DMS153 treated with DMSO at 0.1 percent for 48 hours (cell line): ENCODE data around the gene YBX3.
A peak's percentile ranks its signal among the peaks of the same experiment; 100 is the strongest.

Source experiments
- DNase-seq: peaks from one replicate; lab custom pipeline; 2025; ENCODE audit not compliant: unreplicated experiment; lab: John Stamatoyannopoulos, UW

Gene YBX3

GRCh38 chr12:10722502-10722904 is 620 bp downstream of the YBX3 start:
- DNase-seq, result peak; percentile 48

GRCh38 chr12:10721651-10722501 is 1.2 kb downstream of the YBX3 start:
- peak; percentile 67 for DNase-seq

GRCh38 chr12:10720974-10721650 is 2.0 kb downstream of the YBX3 start:
- no peak for DNase-seq

- no peak for DNase-seq
These were observed 3.6 kb downstream of the YBX3 start for GRCh38 chr12:10719482-10719881.

- no peak for DNase-seq
These were observed 4.8 kb downstream of the YBX3 start for GRCh38 chr12:10718279-10718821.

- no peak for DNase-seq
These were observed 5.7 kb downstream of the YBX3 start for GRCh38 chr12:10717410-10717809.

GRCh38 chr12:10716704-10717315 is 6.3 kb downstream of the YBX3 start:
- DNase-seq, result peak; percentile 75

GRCh38 chr12:10716277-10716676 is 6.8 kb downstream of the YBX3 start:
- no peak for DNase-seq

- no peak for DNase-seq
These were observed 7.6 kb downstream of the YBX3 start for GRCh38 chr12:10715491-10715890.

GRCh38 chr12:10709808-10710207 is 13.3 kb downstream of the YBX3 start:
- DNase-seq, result no peak

GRCh38 chr12:10708862-10709261 is 14.3 kb downstream of the YBX3 start:
- no peak for DNase-seq

GRCh38 chr12:10705655-10706054 is 17.5 kb downstream of the YBX3 start:
- DNase-seq, result no peak

GRCh38 chr12:10701843-10702242 is 21.3 kb downstream of the YBX3 start:
- DNase-seq, result no peak

GRCh38 chr12:10701131-10701681 is 21.9 kb downstream of the YBX3 start:
- no peak for DNase-seq

- no peak for DNase-seq
These were observed 22.5 kb downstream of the YBX3 start for GRCh38 chr12:10700581-10700980.

GRCh38 chr12:10697862-10698261 is 25.3 kb downstream of the YBX3 start:
- no peak for DNase-seq

- DNase-seq, result no peak
These were observed 26.0 kb downstream of the YBX3 start for GRCh38 chr12:10697156-10697555.

GRCh38 chr12:10690906-10691305 is 32.2 kb downstream of the YBX3 start:
- no peak for DNase-seq

GRCh38 chr12:10689146-10689545 is 34.0 kb downstream of the YBX3 start:
- no peak for DNase-seq

GRCh38 chr12:10688042-10688441 is 35.1 kb downstream of the YBX3 start:
- DNase-seq, result no peak

GRCh38 chr12:10673659-10674384 is 49.3 kb downstream of the YBX3 start, which contains the start of gene STYK1:
Gene STYK1 (minus strand): TSS chr12:10674052. CDS start chr12:10634618, 39,434 bp downstream.
- DNase-seq, result peak; percentile 70
